Measurements from ENCODE around the gene AKT3. TPM values are rescaled to one million over a fixed set of nuclear protein-coding genes. Genes with fewer than 3 reads are reported as not detected.

Gene AKT3
- total and polyA plus RNA-seq, 7 donors: 2.1 to 105 (median 66.4) TPM

DNA sequence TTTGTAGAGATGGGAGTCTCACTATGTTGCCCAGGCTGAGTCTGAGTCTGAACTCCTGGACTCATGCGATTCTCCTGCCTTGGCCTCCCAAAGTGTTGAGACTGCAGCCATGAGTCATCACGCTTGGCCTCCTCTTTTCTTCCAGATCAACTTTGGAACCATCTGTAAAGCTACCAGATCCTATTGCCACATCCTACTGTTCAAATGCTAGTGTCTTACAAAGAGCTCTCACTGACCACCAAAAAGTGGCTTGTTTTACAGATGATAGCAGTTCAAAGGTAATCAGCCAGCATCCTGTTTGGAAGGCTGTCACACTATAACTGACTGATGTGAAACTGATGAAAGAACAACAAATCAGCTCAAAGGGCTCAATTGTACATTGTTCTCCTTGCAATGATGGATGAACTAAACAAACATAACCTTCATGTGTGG lies 221.6 kb downstream of the AKT3 start:
- TF ChIP-seq EP300 (IDR thresholded peaks at IDR 0.05) (no peak), POLR2A (IDR thresholded peaks at IDR 0.05) (no peak)
- TF ChIP-seq, protein P1, sequence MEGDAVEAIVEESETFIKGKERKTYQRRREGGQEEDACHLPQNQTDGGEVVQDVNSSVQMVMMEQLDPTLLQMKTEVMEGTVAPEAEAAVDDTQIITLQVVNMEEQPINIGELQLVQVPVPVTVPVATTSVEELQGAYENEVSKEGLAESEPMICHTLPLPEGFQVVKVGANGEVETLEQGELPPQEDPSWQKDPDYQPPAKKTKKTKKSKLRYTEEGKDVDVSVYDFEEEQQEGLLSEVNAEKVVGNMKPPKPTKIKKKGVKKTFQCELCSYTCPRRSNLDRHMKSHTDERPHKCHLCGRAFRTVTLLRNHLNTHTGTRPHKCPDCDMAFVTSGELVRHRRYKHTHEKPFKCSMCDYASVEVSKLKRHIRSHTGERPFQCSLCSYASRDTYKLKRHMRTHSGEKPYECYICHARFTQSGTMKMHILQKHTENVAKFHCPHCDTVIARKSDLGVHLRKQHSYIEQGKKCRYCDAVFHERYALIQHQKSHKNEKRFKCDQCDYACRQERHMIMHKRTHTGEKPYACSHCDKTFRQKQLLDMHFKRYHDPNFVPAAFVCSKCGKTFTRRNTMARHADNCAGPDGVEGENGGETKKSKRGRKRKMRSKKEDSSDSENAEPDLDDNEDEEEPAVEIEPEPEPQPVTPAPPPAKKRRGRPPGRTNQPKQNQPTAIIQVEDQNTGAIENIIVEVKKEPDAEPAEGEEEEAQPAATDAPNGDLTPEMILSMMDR (IDR thresholded peaks at IDR 0.05): no peak
- Histone ChIP-seq H3K4me3 (no peak overlapping the region), H3K4me1 (peaks cover 0 to 4% (median 0%) of the 10 kb centered on the region in 4 donors), H3K36me3 (peaks cover 0 to 20% (median 1%) of the 10 kb centered on the region in 4 donors), H3K27me3 (no peaks in the 10 kb centered on the region), H3K27ac (no peak overlapping the region), H3K9me3 (no peaks in the 10 kb centered on the region)
- 95 to 97% methylated on average over 2 of the region's 2 CpGs for WGBS, 2 donors
- intact Hi-C loops (cut with DNase I): no loop called here
- DNase-seq: no peak

DNA sequence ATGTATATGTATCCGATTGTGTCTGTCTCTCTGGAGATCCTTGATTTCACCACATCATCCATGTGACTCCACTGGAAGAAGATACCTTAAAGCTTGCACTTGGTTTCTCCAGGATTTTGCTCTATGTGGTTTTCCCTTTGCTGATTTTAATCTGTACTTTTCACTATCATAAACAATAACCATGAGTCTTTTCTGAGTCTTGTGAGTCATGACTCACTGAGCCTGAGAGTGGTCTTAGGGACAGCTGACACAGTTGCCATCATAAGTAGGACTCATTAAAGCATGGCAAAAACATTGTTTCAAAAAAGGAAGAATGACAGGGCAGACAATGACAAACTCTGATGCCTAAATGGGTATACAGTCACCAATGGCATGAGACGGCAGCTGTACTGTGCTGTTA lies 226.2 kb downstream of the AKT3 start:
- WGBS, 2 donors: 93 to 96% methylated on average over 2 of the region's 2 CpGs
- Histone ChIP-seq H3K4me1 (peaks cover 0 to 5% (median 0%) of the 10 kb centered on the region in 4 donors), H3K36me3 (peaks cover 0 to 26% (median 5%) of the 10 kb centered on the region in 4 donors), H3K9me3 (no peaks in the 10 kb centered on the region), H3K4me3 (no peak overlapping the region), H3K27ac (no peak overlapping the region), H3K27me3 (no peaks in the 10 kb centered on the region)
- DNase-seq: no peak
- intact Hi-C loops (cut with DNase I): no loop called here
- TF ChIP-seq, protein P1 (IDR thresholded peaks at IDR 0.05): no peak
- TF ChIP-seq POLR2A (IDR thresholded peaks at IDR 0.05): no peak
- no peak for TF ChIP-seq POLR2AphosphoS5 (IDR thresholded peaks at IDR 0.05)
- TF ChIP-seq EP300 (IDR thresholded peaks at IDR 0.05): no peak

DNA sequence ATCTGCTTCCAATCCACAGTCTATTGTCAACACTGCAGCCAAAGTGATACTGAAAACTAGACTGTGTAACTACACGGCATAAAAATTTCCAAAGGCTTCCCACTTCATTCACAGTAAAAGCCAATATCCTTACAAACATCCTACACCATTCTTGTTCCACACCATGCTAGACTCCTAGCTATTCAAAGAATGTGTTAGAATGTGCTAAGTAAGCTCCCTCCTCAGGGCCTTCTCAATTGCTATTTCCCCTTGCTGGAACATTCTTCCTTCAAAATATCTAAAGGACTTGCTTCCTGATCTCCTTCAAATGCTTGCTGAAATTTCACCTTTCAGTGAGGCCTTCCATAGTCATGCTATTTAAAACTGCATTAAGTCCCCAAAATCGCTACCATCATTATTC lies 228.1 kb downstream of the AKT3 start:
- intact Hi-C loops (cut with DNase I): no loop called here
- 87 to 95% methylated on average over 2 of the region's 2 CpGs for WGBS, 2 donors
- no peaks in the 10 kb centered on the region for H3K27me3 ChIP-seq
- peaks cover 0 to 26% (median 5%) of the 10 kb centered on the region in 4 donors for H3K36me3 ChIP-seq
- DNase-seq: no peak
- TF ChIP-seq POLR2AphosphoS5 (IDR thresholded peaks at IDR 0.05) (no peak), POLR2A (IDR thresholded peaks at IDR 0.05) (no peak), EP300 (IDR thresholded peaks at IDR 0.05) (no peak)
- TF ChIP-seq, protein P1 (IDR thresholded peaks at IDR 0.05): no peak
- no peaks in the 10 kb centered on the region for H3K9me3 ChIP-seq
- H3K4me1 ChIP-seq: peaks cover 0 to 9% (median 0%) of the 10 kb centered on the region in 4 donors
- no peak overlapping the region for H3K27ac ChIP-seq
- no peak overlapping the region for H3K4me3 ChIP-seq

GRCh38 chr1:243620096-243620495 lies 229.9 kb downstream of the AKT3 start:
- Histone ChIP-seq H3K4me1 (peaks cover 0 to 9% (median 0%) of the 10 kb centered on the region in 4 donors), H3K27ac (no peak overlapping the region), H3K36me3 (peaks cover 0 to 18% (median 5%) of the 10 kb centered on the region in 4 donors), H3K4me3 (no peak overlapping the region), H3K27me3 (no peaks in the 10 kb centered on the region), H3K9me3 (no peaks in the 10 kb centered on the region)
- no peak for DNase-seq
- TF ChIP-seq, protein P1 (IDR thresholded peaks at IDR 0.05): no peak
- TF ChIP-seq EP300 (IDR thresholded peaks at IDR 0.05): no peak
- no peak for TF ChIP-seq POLR2A (IDR thresholded peaks at IDR 0.05)
- TF ChIP-seq POLR2AphosphoS5 (IDR thresholded peaks at IDR 0.05): no peak
- intact Hi-C loops (cut with DNase I): no loop called here
- WGBS, 2 donors: 52 to 73% methylated on average over 3 of the region's 3 CpGs

GRCh38 chr1:243609698-243610097 lies 240.3 kb downstream of the AKT3 start:
- TF ChIP-seq EP300 (IDR thresholded peaks at IDR 0.05) (no peak), POLR2AphosphoS5 (IDR thresholded peaks at IDR 0.05) (no peak)
- no peaks in the 10 kb centered on the region for H3K4me1 ChIP-seq

More at GRCh38 chr1:243609698-243610097, 240.3 kb downstream of the AKT3 start:
- WGBS, 2 donors: 87 to 93% methylated on average over 2 of the region's 2 CpGs
- no peak overlapping the region for H3K27ac ChIP-seq
- intact Hi-C loops (cut with DNase I): no loop called here
- no peak for DNase-seq
- no peaks in the 10 kb centered on the region for H3K9me3 ChIP-seq
- H3K4me3 ChIP-seq: no peak overlapping the region
- no peaks in the 10 kb centered on the region for H3K27me3 ChIP-seq
- H3K36me3 ChIP-seq: peaks cover 0 to 18% (median 0%) of the 10 kb centered on the region in 4 donors

Measured in sigmoid colon (tissue), 7 donors.